ENCODE measurements around the gene USP10.

USP10 gene

DNA sequence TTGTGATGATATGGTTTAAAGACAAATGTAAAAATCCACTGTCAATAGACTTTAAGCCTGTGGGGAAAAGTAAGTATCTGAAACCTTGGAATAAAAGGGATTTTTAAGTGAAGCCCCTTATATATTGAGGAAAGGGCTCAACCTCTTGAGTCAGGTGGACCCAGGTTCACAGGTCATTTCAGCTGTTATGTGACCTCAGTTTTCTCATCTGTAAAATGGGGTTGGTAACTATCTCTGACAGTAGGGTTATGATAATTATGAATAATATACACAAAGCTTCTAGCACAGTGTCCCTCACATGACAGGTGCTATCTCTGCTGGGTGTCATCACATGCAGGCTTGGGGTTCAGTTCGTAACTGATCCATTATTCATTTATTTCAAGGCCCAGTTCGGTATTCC lies 57.0 kb downstream of the USP10 start:
- H4K12ac ChIP-seq (ENCODE audit: low read depth, low read length) = no peak overlapping the region
- no peak overlapping the region for H2BK12ac ChIP-seq (ENCODE audit: low read length)
- no peak overlapping the region for H3K23ac ChIP-seq (ENCODE audit: low read length)
- H2AK5ac ChIP-seq (ENCODE audit: low read length) = no peak overlapping the region
- H3K27ac ChIP-seq (ENCODE audit: low read depth, low read length) = no peak overlapping the region
- H2BK5ac ChIP-seq (ENCODE audit: low read depth, low read length, poor library complexity) = no peak overlapping the region
- peaks cover 4% of the 10 kb centered on the region for H3K79me2 ChIP-seq (ENCODE audit: control insufficient read depth, insufficient read depth, low read length, poor library complexity)
- H3K36me3 ChIP-seq (ENCODE audit: control insufficient read depth in 1 of 2, insufficient read depth in 2 of 2, low read length in 2 of 2) = peaks cover 12 to 16% of the 10 kb centered on the region in 2 experiments
- H3K14ac ChIP-seq (ENCODE audit: low read length) = no peak overlapping the region
- H3K79me1 ChIP-seq (ENCODE audit: low read length) = peaks cover 4% of the 10 kb centered on the region
- DNase-seq = no peak
- H3K4me2 ChIP-seq (ENCODE audit: low read length) = no peak overlapping the region
- WGBS (ENCODE audit: extremely low coverage, insufficient coverage, insufficient read length) = no CpG with 5 or more reads among the region's 2 CpGs
- no peak overlapping the region for H2AFZ ChIP-seq (ENCODE audit: insufficient read depth, low read length, poor library complexity)
- no peak overlapping the region for H3K18ac ChIP-seq (ENCODE audit: low read length)
- H4K91ac ChIP-seq (ENCODE audit: low read depth, low read length) = no peak overlapping the region
- no peak overlapping the region for H3K9ac ChIP-seq (ENCODE audit: low read length)
- no peaks in the 10 kb centered on the region for H3K27me3 ChIP-seq (ENCODE audit: insufficient read depth, low read length)
- no peak overlapping the region for H3K4me3 ChIP-seq (ENCODE audit: low read depth, low read length)
- H4K8ac ChIP-seq (ENCODE audit: low read depth, low read length) = no peak overlapping the region
- no peak overlapping the region for H2BK120ac ChIP-seq (ENCODE audit: insufficient read depth, low read length, poor library complexity)
- H3K4me1 ChIP-seq (ENCODE audit: control insufficient read depth in 1 of 2, insufficient read depth in 2 of 2, low read length in 2 of 2) = peaks cover 2 to 6% of the 10 kb centered on the region in 2 experiments
- H3K4ac ChIP-seq (ENCODE audit: low read depth, low read length) = no peak overlapping the region
- no peaks in the 10 kb centered on the region for H3K9me3 ChIP-seq (ENCODE audit: insufficient read depth, low read depth, low read length)

DNA sequence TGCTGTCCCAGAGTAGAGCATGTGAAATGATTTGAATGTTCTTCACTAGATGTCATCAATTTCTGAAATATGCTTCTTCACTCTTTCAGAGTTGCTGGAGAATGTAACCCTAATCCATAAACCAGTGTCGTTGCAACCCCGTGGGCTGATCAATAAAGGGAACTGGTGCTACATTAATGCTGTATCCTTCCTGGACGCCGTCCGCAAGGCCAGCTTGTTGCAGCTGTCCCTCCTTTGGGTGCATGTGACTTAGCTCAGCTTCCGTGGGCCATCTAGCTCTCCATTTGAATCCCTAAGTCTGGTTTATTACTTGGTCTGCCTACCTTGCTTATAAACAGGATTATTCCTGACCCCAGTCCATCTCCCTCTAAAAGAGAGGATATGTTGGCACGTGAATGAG lies 58.8 kb downstream of the USP10 start:
- no peak for DNase-seq
- H2AK5ac ChIP-seq (ENCODE audit: low read length) = no peak overlapping the region
- H2BK120ac ChIP-seq (ENCODE audit: insufficient read depth, low read length, poor library complexity) = no peak overlapping the region
- no peaks in the 10 kb centered on the region for H3K27me3 ChIP-seq (ENCODE audit: insufficient read depth, low read length)
- no peak overlapping the region for H3K4me3 ChIP-seq (ENCODE audit: low read depth, low read length)
- H4K91ac ChIP-seq (ENCODE audit: low read depth, low read length) = no peak overlapping the region
- H3K14ac ChIP-seq (ENCODE audit: low read length) = no peak overlapping the region
- H2BK12ac ChIP-seq (ENCODE audit: low read length) = no peak overlapping the region
- peaks cover 2 to 6% of the 10 kb centered on the region in 2 experiments for H3K4me1 ChIP-seq (ENCODE audit: control insufficient read depth in 1 of 2, insufficient read depth in 2 of 2, low read length in 2 of 2)
- no peak overlapping the region for H3K9ac ChIP-seq (ENCODE audit: low read length)
- no peak overlapping the region for H3K18ac ChIP-seq (ENCODE audit: low read length)
- no peak overlapping the region for H4K8ac ChIP-seq (ENCODE audit: low read depth, low read length)
- H2BK5ac ChIP-seq (ENCODE audit: low read depth, low read length, poor library complexity) = no peak overlapping the region
- H3K36me3 ChIP-seq (ENCODE audit: control insufficient read depth in 1 of 2, insufficient read depth in 2 of 2, low read length in 2 of 2) = peaks cover 14 to 23% of the 10 kb centered on the region in 2 experiments
- H3K79me2 ChIP-seq (ENCODE audit: control insufficient read depth, insufficient read depth, low read length, poor library complexity) = peaks cover 4% of the 10 kb centered on the region
- WGBS (ENCODE audit: extremely low coverage, insufficient coverage, insufficient read length) = no CpG with 5 or more reads among the region's 7 CpGs
- peaks cover 4% of the 10 kb centered on the region for H3K79me1 ChIP-seq (ENCODE audit: low read length)
- H3K4me2 ChIP-seq (ENCODE audit: low read length) = no peak overlapping the region
- H3K9me3 ChIP-seq (ENCODE audit: insufficient read depth, low read depth, low read length) = no peaks in the 10 kb centered on the region
- no peak overlapping the region for H3K4ac ChIP-seq (ENCODE audit: low read depth, low read length)
- H4K12ac ChIP-seq (ENCODE audit: low read depth, low read length) = no peak overlapping the region
- H3K27ac ChIP-seq (ENCODE audit: low read depth, low read length) = no peak overlapping the region
- H2AFZ ChIP-seq (ENCODE audit: insufficient read depth, low read length, poor library complexity) = no peak overlapping the region
- H3K23ac ChIP-seq (ENCODE audit: low read length) = no peak overlapping the region

DNA sequence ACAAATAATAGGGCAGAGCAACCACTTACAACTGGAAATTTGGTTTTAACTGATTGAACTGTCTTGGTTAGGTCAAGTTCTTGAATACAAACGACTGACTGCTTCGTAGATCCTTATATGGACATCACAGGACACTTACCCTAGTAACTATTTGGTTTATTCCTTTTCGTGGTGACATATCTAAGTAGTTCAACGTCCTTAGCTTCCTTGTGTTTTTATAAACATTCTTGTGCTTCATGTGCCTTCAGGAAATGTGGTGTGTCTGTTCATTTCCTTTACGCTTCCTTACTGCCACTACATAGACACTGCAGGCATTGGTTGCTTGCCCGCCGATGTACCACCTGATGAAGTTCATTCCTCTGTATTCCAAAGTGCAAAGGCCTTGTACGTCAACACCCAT lies 59.3 kb downstream of the USP10 start:
- WGBS (ENCODE audit: extremely low coverage, insufficient coverage, insufficient read length) = no CpG with 5 or more reads among the region's 8 CpGs
- Histone ChIP-seq H4K8ac (ENCODE audit: low read depth, low read length) (no peak overlapping the region), H3K14ac (ENCODE audit: low read length) (no peak overlapping the region)

DNA sequence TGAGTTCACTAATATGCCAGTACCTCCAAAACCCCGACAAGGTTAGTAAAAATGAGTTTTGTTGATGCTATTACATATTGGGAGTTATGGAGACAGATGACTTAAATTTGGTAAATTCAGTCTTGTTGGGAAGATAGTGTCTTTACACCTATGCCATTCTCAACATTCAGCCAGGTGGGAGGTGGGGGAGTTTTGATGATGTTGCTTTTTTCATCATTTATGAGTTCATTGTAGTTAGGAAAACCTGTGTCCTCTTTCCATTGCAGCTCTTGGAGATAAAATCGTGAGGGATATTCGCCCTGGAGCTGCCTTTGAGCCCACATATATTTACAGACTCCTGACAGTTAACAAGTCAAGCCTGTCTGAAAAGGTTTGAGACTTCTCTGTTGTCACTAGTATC lies 60.1 kb downstream of the USP10 start:
- Histone ChIP-seq H3K36me3 (ENCODE audit: control insufficient read depth in 1 of 2, insufficient read depth in 2 of 2, low read length in 2 of 2) (peaks cover 24 to 33% of the 10 kb centered on the region in 2 experiments), H3K79me1 (ENCODE audit: low read length) (peaks cover 4% of the 10 kb centered on the region), H2BK5ac (ENCODE audit: low read depth, low read length, poor library complexity) (no peak overlapping the region), H3K27ac (ENCODE audit: low read depth, low read length) (no peak overlapping the region), H4K8ac (ENCODE audit: low read depth, low read length) (no peak overlapping the region), H4K12ac (ENCODE audit: low read depth, low read length) (no peak overlapping the region), H2BK12ac (ENCODE audit: low read length) (no peak overlapping the region), H4K91ac (ENCODE audit: low read depth, low read length) (no peak overlapping the region), H3K4me3 (ENCODE audit: low read depth, low read length) (no peak overlapping the region), H3K79me2 (ENCODE audit: control insufficient read depth, insufficient read depth, low read length, poor library complexity) (peaks cover 4% of the 10 kb centered on the region), H3K18ac (ENCODE audit: low read length) (no peak overlapping the region), H3K23ac (ENCODE audit: low read length) (no peak overlapping the region), H3K9me3 (ENCODE audit: insufficient read depth, low read depth, low read length) (no peaks in the 10 kb centered on the region), H2BK120ac (ENCODE audit: insufficient read depth, low read length, poor library complexity) (no peak overlapping the region), H3K27me3 (ENCODE audit: insufficient read depth, low read length) (no peaks in the 10 kb centered on the region), H3K4me1 (ENCODE audit: control insufficient read depth in 1 of 2, insufficient read depth in 2 of 2, low read length in 2 of 2) (peaks cover 2 to 4% of the 10 kb centered on the region in 2 experiments), H3K4me2 (ENCODE audit: low read length) (no peak overlapping the region), H2AK5ac (ENCODE audit: low read length) (no peak overlapping the region), H3K9ac (ENCODE audit: low read length) (no peak overlapping the region), H3K14ac (ENCODE audit: low read length) (no peak overlapping the region), H3K4ac (ENCODE audit: low read depth, low read length) (no peak overlapping the region), H2AFZ (ENCODE audit: insufficient read depth, low read length, poor library complexity) (no peak overlapping the region)
- DNase-seq = no peak
- no CpG with 5 or more reads among the region's 3 CpGs for WGBS (ENCODE audit: extremely low coverage, insufficient coverage, insufficient read length)

More for the DNA sequence above, 59.3 kb downstream of the USP10 start:
- Histone ChIP-seq H3K9ac (ENCODE audit: low read length) (no peak overlapping the region), H3K27ac (ENCODE audit: low read depth, low read length) (no peak overlapping the region), H3K79me2 (ENCODE audit: control insufficient read depth, insufficient read depth, low read length, poor library complexity) (peaks cover 4% of the 10 kb centered on the region), H3K18ac (ENCODE audit: low read length) (no peak overlapping the region), H3K4ac (ENCODE audit: low read depth, low read length) (no peak overlapping the region), H2BK120ac (ENCODE audit: insufficient read depth, low read length, poor library complexity) (no peak overlapping the region), H3K23ac (ENCODE audit: low read length) (no peak overlapping the region), H2BK12ac (ENCODE audit: low read length) (no peak overlapping the region), H2BK5ac (ENCODE audit: low read depth, low read length, poor library complexity) (no peak overlapping the region), H4K12ac (ENCODE audit: low read depth, low read length) (no peak overlapping the region), H3K9me3 (ENCODE audit: insufficient read depth, low read depth, low read length) (no peaks in the 10 kb centered on the region), H3K79me1 (ENCODE audit: low read length) (peaks cover 4% of the 10 kb centered on the region), H3K4me2 (ENCODE audit: low read length) (no peak overlapping the region), H4K91ac (ENCODE audit: low read depth, low read length) (no peak overlapping the region), H3K36me3 (ENCODE audit: control insufficient read depth in 1 of 2, insufficient read depth in 2 of 2, low read length in 2 of 2) (peaks cover 18 to 27% of the 10 kb centered on the region in 2 experiments), H3K4me1 (ENCODE audit: control insufficient read depth in 1 of 2, insufficient read depth in 2 of 2, low read length in 2 of 2) (peaks cover 2 to 4% of the 10 kb centered on the region in 2 experiments), H3K4me3 (ENCODE audit: low read depth, low read length) (no peak overlapping the region), H2AFZ (ENCODE audit: insufficient read depth, low read length, poor library complexity) (no peak overlapping the region), H3K27me3 (ENCODE audit: insufficient read depth, low read length) (no peaks in the 10 kb centered on the region), H2AK5ac (ENCODE audit: low read length) (no peak overlapping the region)
- DNase-seq = no peak

Data from trophoblast cell (in vitro differentiated cells and primary cell).